Measurements from ENCODE around the gene CDCA8.

CDCA8 gene

GRCh38 chr1:37692078-37692833 lies at the start of gene CDCA8:
Gene CDCA8 (plus strand): TSS chr1:37692516. CDS start chr1:37692691, 175 bp downstream.
- peak; percentile 98 to 99 (median 98) for DNase-seq (ENCODE audit: low read depth in 2 of 3, low spot score in 1 of 3)

GRCh38 chr1:37647281-37647680 lies 45.0 kb upstream of the CDCA8 start:
- DNase-seq (ENCODE audit: low read depth in 2 of 3, low spot score in 1 of 3) = no peak

- no peak for DNase-seq (ENCODE audit: low read depth in 2 of 3, low spot score in 1 of 3)
Observed at GRCh38 chr1:37650173-37650572, 42.1 kb upstream of the CDCA8 start.

- DNase-seq (ENCODE audit: low read depth in 2 of 3, low spot score in 1 of 3) = no peak
Observed at GRCh38 chr1:37650721-37651120, 41.6 kb upstream of the CDCA8 start.

- no peak for DNase-seq (ENCODE audit: low read depth in 2 of 3, low spot score in 1 of 3)
Observed at GRCh38 chr1:37651803-37652202, 40.5 kb upstream of the CDCA8 start.

- DNase-seq (ENCODE audit: low read depth in 2 of 3, low spot score in 1 of 3) = no peak
Observed at GRCh38 chr1:37652976-37653375, 39.3 kb upstream of the CDCA8 start.

GRCh38 chr1:37653906-37654305 lies 38.4 kb upstream of the CDCA8 start:
- DNase-seq (ENCODE audit: low read depth in 2 of 3, low spot score in 1 of 3) = no peak

GRCh38 chr1:37655274-37655673 lies 37.0 kb upstream of the CDCA8 start:
- DNase-seq (ENCODE audit: low read depth in 2 of 3, low spot score in 1 of 3) = no peak

- DNase-seq (ENCODE audit: low read depth in 2 of 3, low spot score in 1 of 3) = no peak
Observed at GRCh38 chr1:37656026-37656425, 36.3 kb upstream of the CDCA8 start.

GRCh38 chr1:37656881-37657280 lies 35.4 kb upstream of the CDCA8 start:
- no peak for DNase-seq (ENCODE audit: low read depth in 2 of 3, low spot score in 1 of 3)

- DNase-seq (ENCODE audit: low read depth in 2 of 3, low spot score in 1 of 3) = no peak
Observed at GRCh38 chr1:37657620-37658412, 34.5 kb upstream of the CDCA8 start.

- DNase-seq (ENCODE audit: low read depth in 2 of 3, low spot score in 1 of 3) = no peak
Observed at GRCh38 chr1:37658486-37658885, 33.8 kb upstream of the CDCA8 start.

GRCh38 chr1:37660664-37661063 lies 31.7 kb upstream of the CDCA8 start:
- no peak for DNase-seq (ENCODE audit: low read depth in 2 of 3, low spot score in 1 of 3)

GRCh38 chr1:37661401-37661800 lies 30.9 kb upstream of the CDCA8 start:
- no peak for DNase-seq (ENCODE audit: low read depth in 2 of 3, low spot score in 1 of 3)

- DNase-seq (ENCODE audit: low read depth in 2 of 3, low spot score in 1 of 3) = no peak
Observed at GRCh38 chr1:37662031-37662755, 30.1 kb upstream of the CDCA8 start.

GRCh38 chr1:37663426-37664000 lies 28.8 kb upstream of the CDCA8 start:
- DNase-seq (ENCODE audit: low read depth in 2 of 3, low spot score in 1 of 3) = no peak

- DNase-seq (ENCODE audit: low read depth in 2 of 3, low spot score in 1 of 3) = no peak
Observed at GRCh38 chr1:37666241-37666867, 26.0 kb upstream of the CDCA8 start.

GRCh38 chr1:37667023-37667671 lies 25.2 kb upstream of the CDCA8 start:
- no peak for DNase-seq (ENCODE audit: low read depth in 2 of 3, low spot score in 1 of 3)

GRCh38 chr1:37670133-37670532 lies 22.2 kb upstream of the CDCA8 start:
- no peak for DNase-seq (ENCODE audit: low read depth in 2 of 3, low spot score in 1 of 3)

- DNase-seq (ENCODE audit: low read depth in 2 of 3, low spot score in 1 of 3) = no peak
Observed at GRCh38 chr1:37671261-37671660, 21.1 kb upstream of the CDCA8 start.
